Glutamatergic neuron (in vitro differentiated cells): ENCODE measurements around the gene USH2A. TPM values are rescaled to one million over a fixed set of nuclear protein-coding genes. Genes with fewer than 3 reads are reported as not detected.
A peak's percentile ranks its signal among the peaks of the same experiment; 100 is the strongest.

ENCODE experiments used
- DNase-seq: peaks from one replicate; pipeline ENCODE4 v3.0.0; 2022
- H3K27ac Mint-ChIP-seq: one replicate; pipeline ENCODE4 v1.8.0; 2020; ENCODE audit warnings: mild to moderate bottlenecking, mixed read lengths, inconsistent platforms; ENCODE audit not compliant: unreplicated experiment
- H3K27me3 Mint-ChIP-seq: one replicate; pipeline ENCODE4 v1.8.0; 2020; ENCODE audit warnings: mild to moderate bottlenecking, moderate library complexity, mixed read lengths, inconsistent platforms; ENCODE audit not compliant: unreplicated experiment
- H3K36me3 Mint-ChIP-seq: one replicate; pipeline ENCODE4 v1.8.0; 2020; ENCODE audit warnings: mild to moderate bottlenecking, mixed read lengths, inconsistent platforms; ENCODE audit not compliant: unreplicated experiment
- H3K4me1 Mint-ChIP-seq: one replicate; pipeline ENCODE4 v1.8.0; 2020; ENCODE audit warnings: mild to moderate bottlenecking, low read depth, mixed read lengths, inconsistent platforms; ENCODE audit not compliant: unreplicated experiment
- H3K4me3 Mint-ChIP-seq: one replicate; pipeline ENCODE4 v1.8.0; 2020; ENCODE audit warnings: mild to moderate bottlenecking, mixed read lengths, inconsistent platforms; ENCODE audit not compliant: unreplicated experiment
- H3K9me3 Mint-ChIP-seq: one replicate; pipeline ENCODE4 v1.8.0; 2020; ENCODE audit warnings: mild to moderate bottlenecking, moderate library complexity, mixed read lengths, inconsistent platforms; ENCODE audit not compliant: unreplicated experiment
- CTCF ChIP-seq: fragments of 200-600 bp; sonication (generic); IDR thresholded peaks from one replicate; pipeline ENCODE4 v1.5.0; 2021; ENCODE audit not compliant: partially characterized antibody, unreplicated experiment
- total RNA-seq: library from RNA; stranded (reverse); fragmentation: NEBNext Ultra II Directional; extraction: Animal tissue kit (Norgen Biotek cat#: 25700); gene quantifications from one replicate; pipeline ENCODE4 v1.2.1, GENCODE V29; 2021; ENCODE audit not compliant: unreplicated experiment

USH2A gene
- total RNA-seq, 1 donor from 2014 or later = not detected

- no peak for TF ChIP-seq CTCF
- Mint-ChIP-seq H3K27me3 (peaks cover 2% of the 10 kb centered on the region), H3K4me3 (no peak overlapping the region), H3K27ac (no peak overlapping the region), H3K4me1 (no peaks in the 10 kb centered on the region), H3K36me3 (no peaks in the 10 kb centered on the region), H3K9me3 (no peaks in the 10 kb centered on the region)
- DNase-seq = no peak
These were observed 636.3 kb downstream of the USH2A start for GRCh38 chr1:215786997-215787396.

- no peak for TF ChIP-seq CTCF
- peaks cover 22% of the 10 kb centered on the region for H3K4me1 Mint-ChIP-seq
- H3K27ac Mint-ChIP-seq = no peak overlapping the region
- H3K27me3 Mint-ChIP-seq = peaks cover 3% of the 10 kb centered on the region
- no peak overlapping the region for H3K4me3 Mint-ChIP-seq
- H3K36me3 Mint-ChIP-seq = no peaks in the 10 kb centered on the region
- no peaks in the 10 kb centered on the region for H3K9me3 Mint-ChIP-seq
- no peak for DNase-seq
These were observed 642.6 kb downstream of the USH2A start for GRCh38 chr1:215780641-215781040.

GRCh38 chr1:215780139-215780538 is 643.1 kb downstream of the USH2A start:
- H3K27ac Mint-ChIP-seq = peak overlapping the region; percentile 23
- peaks cover 3% of the 10 kb centered on the region for H3K27me3 Mint-ChIP-seq
- no peaks in the 10 kb centered on the region for H3K9me3 Mint-ChIP-seq
- H3K4me3 Mint-ChIP-seq = no peak overlapping the region
- no peak for DNase-seq
- TF ChIP-seq CTCF = no peak
- H3K36me3 Mint-ChIP-seq = no peaks in the 10 kb centered on the region
- peaks cover 24% of the 10 kb centered on the region for H3K4me1 Mint-ChIP-seq

GRCh38 chr1:215779729-215780128 is 643.5 kb downstream of the USH2A start:
- H3K4me3 Mint-ChIP-seq = peak overlapping the region; percentile 22
- H3K36me3 Mint-ChIP-seq = no peaks in the 10 kb centered on the region
- TF ChIP-seq CTCF = no peak
- peak overlapping the region; percentile 23 for H3K27ac Mint-ChIP-seq
- no peaks in the 10 kb centered on the region for H3K9me3 Mint-ChIP-seq
- H3K27me3 Mint-ChIP-seq = peaks cover 3% of the 10 kb centered on the region
- DNase-seq = no peak
- peaks cover 24% of the 10 kb centered on the region for H3K4me1 Mint-ChIP-seq

GRCh38 chr1:215777370-215777925 is 645.8 kb downstream of the USH2A start:
- no peak for TF ChIP-seq CTCF
- Mint-ChIP-seq H3K27ac (no peak overlapping the region), H3K4me3 (no peak overlapping the region), H3K4me1 (peaks cover 24% of the 10 kb centered on the region), H3K9me3 (peaks cover 1% of the 10 kb centered on the region), H3K36me3 (no peaks in the 10 kb centered on the region), H3K27me3 (peaks cover 3% of the 10 kb centered on the region)
- DNase-seq = no peak
